GM18498 (cell line): ENCODE results near the gene FKBP11.
"Not testable (repeated sequence)": the region's sequence is repeated elsewhere in the genome, so short reads cannot be mapped to it uniquely, and the experiment has no call there.

ENCODE experiments used
- ATAC-seq: cut with Tn5 transposase; IDR thresholded peaks from one replicate; pipeline ENCODE4 v1.9.1; 2021; ENCODE audit warnings: mild to moderate bottlenecking, moderate library complexity; ENCODE audit not compliant: unreplicated experiment

Gene FKBP11

GRCh38 chr12:48917857-48918537, 7.3 kb downstream of the FKBP11 start:
- no peak for ATAC-seq

- ATAC-seq: no peak
Observed at GRCh38 chr12:48910196-48910595, 15.1 kb downstream of the FKBP11 start.

- ATAC-seq: not testable (repeated sequence)
Observed at GRCh38 chr12:48909698-48910097, 15.6 kb downstream of the FKBP11 start.

DNA sequence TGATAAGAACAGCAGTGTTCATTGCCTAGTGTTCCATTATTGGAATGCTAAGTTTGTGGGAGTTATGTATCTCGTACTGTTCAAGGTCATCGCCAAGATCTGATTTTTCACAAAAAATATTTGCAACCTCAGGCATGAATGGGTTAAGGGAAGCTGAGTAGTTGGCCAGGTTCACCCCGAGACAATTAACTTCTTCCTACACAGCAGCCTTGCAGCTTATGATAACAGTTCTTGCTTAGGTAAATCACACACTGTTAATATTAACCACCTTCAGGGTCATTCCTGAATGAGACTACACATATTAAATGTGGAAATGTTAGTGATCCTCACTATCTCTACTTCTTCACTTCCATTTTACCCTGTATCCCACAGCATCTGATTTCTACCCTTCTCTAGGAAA, 18.0 kb downstream of the FKBP11 start:
- ATAC-seq: no peak

GRCh38 chr12:48903982-48904411, 21.3 kb downstream of the FKBP11 start:
- peak; percentile 86 for ATAC-seq

DNA sequence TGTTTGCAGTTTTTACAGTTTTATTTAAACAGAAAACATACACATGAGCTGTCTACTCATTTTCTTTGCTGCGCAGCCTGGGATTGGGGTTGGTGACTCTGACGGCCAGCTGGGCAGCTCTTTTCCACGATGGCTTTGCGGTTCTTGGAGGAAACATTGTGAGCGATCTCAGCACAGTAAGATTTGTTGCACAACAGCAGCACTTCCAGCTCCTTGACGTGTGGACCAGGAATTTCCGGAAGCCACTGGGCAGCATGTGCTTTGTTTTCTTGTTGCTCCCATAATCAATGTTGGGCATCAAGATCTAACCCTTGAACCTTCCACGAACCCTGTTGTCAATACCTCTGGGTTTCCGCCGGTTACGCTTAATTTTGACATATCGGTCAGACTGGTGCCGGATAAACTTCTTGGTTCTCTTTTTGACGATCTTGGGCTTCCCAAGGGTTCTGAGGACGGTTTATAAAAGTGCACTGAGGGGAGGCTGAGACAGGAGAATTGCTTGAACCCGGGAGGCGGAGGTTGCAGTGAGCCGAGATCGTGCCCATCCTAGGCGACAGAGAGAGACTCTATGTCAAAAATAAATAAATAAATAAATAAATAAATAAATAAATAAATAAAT, 21.8 kb downstream of the FKBP11 start:
- ATAC-seq: no peak

- no peak for ATAC-seq
Observed at GRCh38 chr12:48901278-48901677, 24.0 kb downstream of the FKBP11 start.

GRCh38 chr12:48899651-48900050, 25.6 kb downstream of the FKBP11 start:
- no peak for ATAC-seq

- ATAC-seq: no peak
Observed at GRCh38 chr12:48894271-48894670, 31.0 kb downstream of the FKBP11 start.

- ATAC-seq: peak; percentile 71
Observed at GRCh38 chr12:48890657-48891418, 34.5 kb downstream of the FKBP11 start.

DNA sequence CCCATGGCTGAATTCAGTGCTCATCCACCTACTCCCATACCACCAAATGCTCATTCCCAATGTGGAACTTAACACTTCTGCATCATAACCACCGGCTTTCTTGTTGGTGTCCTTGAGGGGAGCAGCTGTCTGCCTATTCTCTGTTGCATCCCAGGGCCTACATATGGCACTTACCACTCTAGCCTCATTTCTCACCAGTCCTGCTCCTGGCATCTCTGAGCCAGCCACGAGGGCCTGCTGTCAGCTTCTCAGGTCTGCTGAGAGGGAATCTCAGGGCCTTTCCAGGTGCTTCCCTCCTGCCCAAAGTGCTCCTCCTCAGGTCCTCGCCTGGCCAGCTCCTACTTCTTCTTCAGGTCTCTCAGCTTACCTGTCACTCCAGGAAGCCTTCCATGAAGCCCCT, 35.6 kb downstream of the FKBP11 start:
- no peak for ATAC-seq

- no peak for ATAC-seq
Observed at GRCh38 chr12:48883305-48884161, 41.8 kb downstream of the FKBP11 start.

DNA sequence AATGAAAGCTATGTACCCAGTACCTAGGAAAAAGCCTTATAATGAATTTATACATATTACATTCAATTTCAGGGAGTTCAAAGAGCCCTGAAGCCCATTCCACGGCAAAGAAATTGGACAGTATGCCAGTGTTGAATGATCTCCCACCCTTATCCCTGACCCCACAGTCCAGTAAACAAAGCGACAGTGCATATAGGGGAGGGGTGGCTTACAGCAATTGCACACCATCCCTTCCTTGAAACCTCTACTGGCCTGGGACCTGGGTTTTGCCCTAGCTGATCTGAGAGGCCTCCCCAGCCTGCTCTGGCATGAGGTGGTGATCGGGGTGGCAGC, 42.4 kb downstream of the FKBP11 start:
- ATAC-seq: no peak

DNA sequence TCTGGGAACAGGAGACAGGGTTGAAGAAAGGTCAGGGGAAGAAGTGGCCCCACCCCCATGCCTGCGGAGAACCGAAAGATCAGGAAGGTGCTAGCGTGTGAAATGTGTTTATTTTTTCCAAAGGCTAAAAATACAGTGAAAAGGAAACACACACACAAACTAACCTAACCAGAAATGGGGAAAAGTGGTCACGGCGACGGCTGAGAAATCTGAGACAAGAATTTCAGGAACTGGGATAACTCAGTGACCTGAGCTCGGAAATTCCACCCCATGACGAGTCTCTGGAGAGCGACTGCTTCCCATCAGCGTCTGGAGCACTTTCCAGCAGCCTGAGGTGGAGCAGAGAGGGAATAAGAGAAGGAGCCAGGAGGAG, 43.0 kb downstream of the FKBP11 start:
- ATAC-seq: no peak

GRCh38 chr12:48881686-48882314, 43.5 kb downstream of the FKBP11 start:
- no peak for ATAC-seq

- ATAC-seq: no peak
Observed at GRCh38 chr12:48880647-48881046, 44.6 kb downstream of the FKBP11 start.

DNA sequence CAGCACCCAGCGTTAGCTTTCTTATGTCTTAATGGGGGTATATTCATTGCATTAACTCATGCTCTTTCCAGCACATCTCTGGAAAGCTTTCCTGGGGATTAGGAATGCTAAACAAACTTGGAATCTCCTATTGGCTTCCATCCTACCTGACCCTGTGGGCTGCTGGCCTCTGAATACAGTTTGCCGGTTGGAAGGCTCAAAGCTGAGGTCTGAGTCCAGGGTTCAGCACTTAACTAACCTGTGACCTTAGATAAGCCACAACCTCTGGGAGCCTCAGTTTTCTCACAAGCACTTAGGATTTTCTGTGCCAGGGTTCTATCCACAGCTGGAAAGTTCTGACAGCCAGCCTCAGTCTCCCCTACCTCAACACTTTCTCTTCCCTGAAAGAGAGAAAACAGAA, 46.7 kb downstream of the FKBP11 start:
- no peak for ATAC-seq

- no peak for ATAC-seq
Observed at GRCh38 chr12:48875944-48876515, 49.3 kb downstream of the FKBP11 start.

GRCh38 chr12:48873534-48873933, 51.8 kb downstream of the FKBP11 start:
- ATAC-seq: not testable (repeated sequence)

GRCh38 chr12:48873096-48873495, 52.2 kb downstream of the FKBP11 start:
- no peak for ATAC-seq
